CD4-positive, alpha-beta T cell treated with Interleukin-2 at 100 ng/mL for 4 hours (primary cell): ENCODE results near the gene CSNK1G3.

Source experiments
- DNase-seq: peaks from one replicate; pipeline ENCODE4 v3.0.0-alpha.2; 2020; ENCODE audit warnings: low spot score

The CSNK1G3 gene

GRCh38 chr5:123645024-123645603 lies 133.1 kb downstream of the CSNK1G3 start:
- no peak for DNase-seq

GRCh38 chr5:123647066-123647465 lies 135.1 kb downstream of the CSNK1G3 start:
- DNase-seq: no peak

GRCh38 chr5:123651234-123651633 lies 139.3 kb downstream of the CSNK1G3 start:
- DNase-seq: no peak

- DNase-seq: no peak
Observed at GRCh38 chr5:123659011-123659410, 147.0 kb downstream of the CSNK1G3 start.

GRCh38 chr5:123659495-123659894 lies 147.5 kb downstream of the CSNK1G3 start:
- no peak for DNase-seq

GRCh38 chr5:123664961-123665360 lies 153.0 kb downstream of the CSNK1G3 start:
- DNase-seq: no peak

GRCh38 chr5:123665822-123666371 lies 153.9 kb downstream of the CSNK1G3 start:
- no peak for DNase-seq
